Stimulated activated CD8-positive, alpha-beta memory T cell treated with anti-CD3 and anti-CD28 coated beads, Interleukin-15, amount 100 ng/mL, for 1 hour (primary cell): Measurements from ENCODE around the gene CDKAL1.

ENCODE experiments used
- DNase-seq: peaks from one replicate; pipeline ENCODE4 v3.0.0-alpha.2; 2020; ENCODE audit warnings: low read depth

Gene CDKAL1

DNA sequence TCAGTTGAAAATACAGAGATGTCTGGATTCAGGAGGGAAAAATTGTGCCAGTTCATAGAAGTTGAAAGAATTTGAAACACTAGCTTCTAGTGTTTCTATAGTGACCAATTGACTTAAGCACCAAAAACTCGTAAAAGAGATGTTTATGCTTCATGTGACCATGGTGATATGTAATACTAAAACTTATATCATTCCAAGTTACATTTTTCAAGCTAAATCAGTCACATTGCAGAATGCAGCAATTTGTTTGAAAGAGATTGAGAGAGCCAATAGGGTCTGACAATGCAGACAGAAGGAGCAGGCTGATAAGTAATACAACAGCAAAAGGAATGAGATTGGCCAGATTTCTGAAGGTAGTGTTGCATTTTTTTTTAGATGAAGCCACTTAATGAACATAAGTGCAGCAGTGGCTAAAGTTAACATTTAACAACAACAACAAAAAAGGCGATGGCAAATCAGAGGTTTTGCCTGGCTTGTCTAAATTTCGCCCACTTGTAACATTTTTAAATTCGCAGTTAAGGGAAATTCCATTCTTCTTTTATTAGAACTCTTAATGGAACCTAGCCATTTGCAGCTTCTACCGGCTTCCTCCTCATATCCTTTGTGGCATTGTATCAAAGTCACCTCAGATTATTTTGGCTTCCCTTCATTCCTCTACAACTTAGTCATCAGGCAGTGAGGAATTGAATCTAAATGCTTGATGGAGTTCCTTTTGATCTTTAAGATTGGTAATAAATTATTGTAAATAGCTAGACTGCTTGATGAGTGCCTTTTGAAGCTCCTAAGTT, 575.3 kb downstream of the CDKAL1 start:
- DNase-seq = no peak

DNA sequence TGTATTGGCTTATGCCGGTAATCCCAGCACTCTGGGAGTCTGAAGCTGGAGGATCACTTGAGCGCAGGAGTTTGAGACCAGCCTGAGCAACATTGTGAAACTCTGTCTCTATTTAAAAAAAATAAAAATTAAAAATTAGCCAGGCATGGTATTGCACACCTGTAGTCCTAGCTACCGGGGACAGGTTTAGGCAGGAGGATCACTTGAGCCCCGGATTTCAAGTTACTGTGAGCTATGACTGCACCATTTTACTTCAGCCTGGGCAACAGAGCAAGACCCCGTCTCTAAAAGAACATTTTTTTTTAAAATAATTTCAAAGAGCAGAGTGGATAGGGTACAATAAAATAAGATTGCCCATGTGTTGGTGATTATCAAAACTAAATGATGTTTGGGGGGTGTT, 576.4 kb downstream of the CDKAL1 start:
- DNase-seq = no peak

DNA sequence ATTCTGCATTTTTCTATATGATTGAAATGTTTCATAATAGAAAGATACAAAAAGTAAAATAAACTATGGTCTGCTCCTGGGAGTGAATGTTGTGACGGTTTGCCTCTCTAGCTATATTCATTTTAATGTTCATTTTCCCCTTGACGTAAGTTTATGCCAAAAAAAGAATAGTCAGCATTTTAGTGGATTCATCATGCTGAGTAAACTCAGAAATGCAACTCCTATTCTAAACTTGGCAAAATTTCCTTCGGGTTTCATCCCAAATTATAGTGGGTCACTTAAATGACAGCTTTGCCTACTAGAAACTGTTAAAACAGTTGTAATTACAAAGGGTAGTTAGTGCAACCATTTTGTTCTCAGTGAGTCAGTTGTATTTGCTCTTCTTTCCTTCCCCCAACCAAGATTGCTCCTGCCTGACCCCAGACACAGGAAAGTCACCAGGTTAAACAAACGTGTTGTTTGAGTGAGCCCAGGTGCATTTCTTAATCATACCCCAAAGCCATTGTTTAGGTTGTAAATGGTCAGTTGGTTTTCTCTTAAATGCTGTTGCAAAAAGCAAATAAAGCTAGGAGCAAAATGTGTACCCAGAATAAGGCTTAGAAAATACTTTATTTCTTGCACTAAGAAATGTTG, 577.0 kb downstream of the CDKAL1 start:
- no peak for DNase-seq

DNA sequence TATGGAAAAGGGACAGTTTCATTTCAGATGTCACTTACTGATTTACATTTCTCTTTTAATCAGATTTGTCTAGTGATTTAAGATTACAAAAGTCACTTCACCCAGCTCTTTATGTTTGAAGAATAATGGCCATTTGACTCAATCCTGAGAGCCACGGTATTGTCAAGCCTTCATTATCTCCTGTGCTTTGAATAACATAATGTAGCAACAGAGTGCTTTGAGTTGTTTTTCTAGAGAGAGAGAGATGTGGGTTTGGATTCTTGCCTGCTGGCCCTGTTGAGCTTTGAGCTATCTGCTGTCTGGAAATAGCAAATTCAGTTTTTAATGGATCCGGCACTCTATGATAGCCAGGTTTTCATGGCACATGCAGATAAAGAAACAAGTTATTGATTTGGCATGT, 580.9 kb downstream of the CDKAL1 start:
- no peak for DNase-seq

DNA sequence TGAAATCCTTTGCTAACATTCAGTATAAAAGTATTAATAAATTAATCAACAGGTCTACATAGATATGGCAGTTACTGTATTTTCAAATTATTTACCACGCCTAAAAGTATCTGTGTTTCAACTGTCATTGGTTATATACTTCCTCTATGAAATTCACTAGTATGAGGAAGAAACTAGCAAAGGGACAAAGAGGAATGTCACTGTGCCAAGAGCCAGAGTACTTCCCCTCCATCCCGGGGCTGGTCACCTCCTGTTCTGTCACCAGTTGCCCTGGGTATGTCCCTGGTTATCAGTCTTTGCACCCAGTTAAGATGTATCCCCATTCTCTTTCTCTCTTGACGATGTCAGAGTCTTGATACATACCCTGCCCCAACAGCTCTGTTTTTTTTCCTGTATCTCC, 582.5 kb downstream of the CDKAL1 start:
- no peak for DNase-seq

DNA sequence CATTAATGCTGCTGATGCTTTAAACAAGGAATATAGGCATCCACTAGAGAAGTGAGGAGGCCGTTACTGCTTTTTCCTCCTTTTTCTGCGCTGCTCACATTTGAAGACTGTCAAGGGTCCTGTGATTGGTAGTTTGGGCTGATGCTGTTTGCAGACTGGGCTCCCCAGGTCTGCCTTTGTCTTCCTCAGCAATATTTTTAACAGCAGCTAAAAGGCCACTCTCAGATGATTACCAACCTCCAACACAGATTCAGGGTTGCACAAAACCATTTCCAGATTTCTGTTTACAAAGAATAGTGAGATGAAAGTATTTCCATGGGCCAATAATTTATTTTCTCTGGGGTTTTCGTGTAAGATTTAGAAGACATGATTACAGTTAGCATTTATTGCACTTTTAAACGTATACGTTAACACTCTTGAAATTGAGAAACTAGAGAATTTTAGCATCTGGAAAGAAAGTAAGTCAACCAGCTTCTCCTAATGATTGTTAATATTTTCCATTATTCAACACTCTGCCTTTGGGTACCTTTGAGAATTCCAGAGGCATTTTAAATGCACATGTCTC, 584.0 kb downstream of the CDKAL1 start:
- DNase-seq = no peak

DNA sequence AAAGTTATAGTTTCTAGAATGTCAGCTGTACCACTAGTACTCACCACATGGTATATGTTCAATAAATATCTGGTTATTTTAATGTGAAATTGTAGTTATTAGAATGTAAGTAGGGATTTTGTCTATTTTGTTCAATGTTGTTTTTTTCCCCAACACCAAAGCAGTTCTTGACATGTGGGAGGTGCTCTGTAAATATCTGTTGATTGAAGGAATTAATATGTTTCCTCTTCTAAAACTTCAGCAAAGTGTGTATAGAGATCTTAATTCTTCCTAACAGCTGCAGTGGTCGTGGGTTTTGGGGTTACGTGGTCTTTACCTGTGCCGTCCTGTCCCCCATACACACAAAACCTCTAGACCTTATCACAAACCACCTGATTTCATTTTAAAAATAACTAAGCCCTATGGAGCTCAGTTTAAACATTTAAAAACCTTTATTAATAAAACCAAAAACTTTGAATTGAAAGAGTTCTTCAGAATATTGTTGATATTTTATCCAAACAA, 587.4 kb downstream of the CDKAL1 start:
- no peak for DNase-seq

DNA sequence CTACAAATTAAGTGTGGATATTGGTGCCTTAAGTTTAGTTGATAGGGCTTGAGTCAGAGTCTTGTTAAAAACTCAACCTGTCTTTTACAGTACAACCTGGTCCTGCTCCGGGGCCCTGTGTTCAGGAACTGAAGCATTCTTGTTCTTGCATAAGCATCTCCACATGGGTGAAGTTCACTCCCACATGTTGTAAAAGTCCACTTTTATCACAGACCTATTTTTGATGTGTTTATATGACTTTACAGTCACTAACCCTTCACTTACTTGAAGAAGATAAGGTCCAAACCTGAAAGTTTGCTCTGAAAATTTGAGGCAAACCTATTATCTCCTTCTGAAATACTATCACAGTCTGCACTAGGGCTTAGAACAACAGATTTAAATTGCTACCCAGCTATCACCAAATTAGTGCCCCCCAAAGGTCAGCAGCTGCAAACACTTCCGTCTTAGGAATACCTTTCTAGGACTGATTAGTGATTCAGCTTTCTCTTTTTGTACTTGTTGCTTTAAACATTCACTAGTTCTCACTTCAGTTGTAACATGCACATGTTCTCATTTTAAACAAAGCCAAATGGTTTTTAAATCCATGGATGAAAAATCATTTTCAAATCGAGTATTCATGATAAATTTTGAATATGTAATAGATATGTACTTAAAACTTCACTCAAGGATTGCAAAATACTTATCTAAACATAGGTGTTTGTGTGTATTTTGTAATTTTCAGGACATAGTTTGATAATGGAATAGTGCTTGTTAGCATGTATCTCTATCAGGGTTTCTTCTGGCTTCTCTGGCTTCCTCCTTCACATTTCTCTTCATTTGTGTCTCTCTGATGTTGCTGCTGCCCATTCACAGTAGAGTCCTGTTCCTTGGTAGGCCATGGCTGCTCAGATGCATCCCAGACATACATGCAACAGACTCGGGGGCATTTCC, 589.5 kb downstream of the CDKAL1 start:
- DNase-seq = no peak

DNA sequence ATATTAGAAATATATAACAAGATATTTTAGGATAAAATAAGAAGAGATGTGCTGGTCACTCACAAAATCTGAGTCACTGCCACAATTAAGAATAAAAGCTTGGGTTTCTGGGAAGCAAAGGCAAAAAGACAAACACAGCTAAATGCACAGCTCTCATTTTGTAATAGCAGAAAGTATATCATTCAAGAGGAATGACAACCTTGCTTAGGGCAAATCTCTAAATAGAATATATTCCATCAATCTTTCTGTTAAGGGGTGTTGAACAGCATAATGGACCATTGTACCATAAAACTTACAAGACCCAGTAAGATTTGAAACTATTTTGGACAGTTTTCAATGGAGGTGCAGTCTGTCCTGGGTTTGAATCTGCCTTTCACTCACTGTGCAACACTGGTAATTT, 594.3 kb downstream of the CDKAL1 start:
- no peak for DNase-seq

DNA sequence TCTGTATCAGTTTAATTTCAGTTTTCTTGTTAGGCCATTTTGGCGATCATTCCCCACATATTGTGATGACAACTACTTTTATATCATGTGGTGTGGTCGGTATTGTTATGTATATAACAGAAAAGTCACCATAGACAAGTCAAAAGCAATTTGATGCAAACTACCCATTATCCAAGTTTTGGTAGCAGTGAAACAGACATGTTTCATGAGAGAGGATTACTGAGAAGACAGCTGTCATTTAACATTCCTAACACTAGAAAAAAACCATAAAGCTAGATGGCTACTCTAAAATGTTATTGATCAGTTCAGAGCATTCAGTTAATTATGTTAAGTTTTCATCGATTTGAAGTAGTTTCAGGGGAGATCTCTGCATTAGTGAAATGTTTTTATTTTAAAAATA, 597.1 kb downstream of the CDKAL1 start:
- no peak for DNase-seq

DNA sequence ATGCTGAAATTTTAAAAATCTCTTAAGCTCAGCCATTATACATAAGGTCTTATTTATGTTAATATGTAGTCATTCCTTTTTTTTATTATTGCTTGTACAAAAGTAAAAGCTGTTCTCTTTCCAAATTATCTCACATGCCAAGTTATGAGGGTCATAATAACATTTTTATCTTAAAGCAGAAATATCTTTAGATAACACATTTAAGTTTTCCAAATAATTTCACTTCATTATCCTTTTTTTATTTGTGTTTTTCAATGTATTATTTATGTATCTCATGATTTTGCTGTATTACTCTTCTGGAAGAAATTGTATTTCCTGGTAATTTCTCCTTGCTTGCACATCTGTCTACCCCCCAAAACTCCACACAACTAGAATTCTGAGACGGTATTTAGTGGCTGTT, 598.2 kb downstream of the CDKAL1 start:
- DNase-seq = no peak

DNA sequence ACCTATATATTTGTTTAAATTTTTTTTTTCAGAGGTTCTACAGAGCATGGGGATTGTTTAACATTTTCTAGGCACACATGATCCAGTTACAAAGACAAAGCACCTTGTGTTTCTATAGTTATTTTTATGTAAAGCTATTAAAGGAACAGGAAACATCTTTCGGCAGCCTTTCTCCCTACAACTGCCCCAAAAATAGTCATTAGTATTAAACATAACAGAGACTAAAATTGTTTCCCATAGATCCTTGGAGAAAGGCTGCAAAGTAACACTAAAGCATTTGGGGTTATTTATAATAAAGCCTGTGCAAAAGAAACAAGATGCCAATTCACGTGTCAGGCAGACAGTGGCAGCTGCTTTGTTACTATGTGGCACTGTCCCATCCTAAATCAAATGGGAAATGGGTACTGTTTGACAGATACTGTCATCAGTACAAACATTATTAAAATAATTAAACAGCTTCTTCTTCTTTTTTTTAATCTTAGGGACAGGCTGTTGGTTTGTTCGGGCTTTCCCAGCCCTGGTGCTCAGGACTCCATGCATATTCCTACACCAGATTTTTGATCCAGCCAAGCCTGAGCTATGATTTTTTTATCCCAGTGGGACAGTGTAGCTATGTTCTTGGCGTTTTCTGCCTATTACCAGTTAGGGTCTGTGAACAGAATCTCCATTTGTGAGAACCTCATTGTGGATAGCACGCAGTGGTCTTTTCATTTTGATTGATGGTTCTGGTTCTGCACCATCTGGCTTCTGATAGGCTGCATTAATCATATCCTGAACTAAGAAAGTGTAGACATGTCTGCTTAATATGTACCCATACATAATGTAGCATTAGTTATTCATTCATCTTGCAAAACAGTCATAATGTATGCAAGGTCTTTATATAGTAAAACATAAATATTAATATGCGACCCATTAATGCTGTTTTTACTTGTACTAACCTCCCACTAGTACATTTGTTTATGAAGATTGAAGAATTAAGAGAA, 598.9 kb downstream of the CDKAL1 start:
- DNase-seq = no peak

DNA sequence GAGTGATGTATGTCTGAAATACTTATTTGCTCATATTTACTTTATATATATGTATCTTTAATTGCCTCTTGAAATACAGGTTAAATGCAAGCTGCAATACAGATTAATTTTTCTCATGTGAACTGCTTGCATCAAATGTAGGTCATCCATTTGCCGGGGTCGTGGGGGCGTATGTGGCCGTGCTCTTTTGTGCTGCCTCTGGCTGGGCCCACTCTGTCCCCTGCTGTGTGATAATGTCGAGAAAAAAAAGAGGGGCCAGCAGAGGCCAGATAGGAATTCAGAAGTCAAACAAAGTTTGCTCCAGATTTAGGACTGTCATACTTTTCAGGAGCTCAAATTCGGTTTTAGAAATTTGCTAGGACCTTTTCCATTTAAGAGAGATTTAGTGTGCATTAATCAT, 599.6 kb downstream of the CDKAL1 start:
- no peak for DNase-seq

DNA sequence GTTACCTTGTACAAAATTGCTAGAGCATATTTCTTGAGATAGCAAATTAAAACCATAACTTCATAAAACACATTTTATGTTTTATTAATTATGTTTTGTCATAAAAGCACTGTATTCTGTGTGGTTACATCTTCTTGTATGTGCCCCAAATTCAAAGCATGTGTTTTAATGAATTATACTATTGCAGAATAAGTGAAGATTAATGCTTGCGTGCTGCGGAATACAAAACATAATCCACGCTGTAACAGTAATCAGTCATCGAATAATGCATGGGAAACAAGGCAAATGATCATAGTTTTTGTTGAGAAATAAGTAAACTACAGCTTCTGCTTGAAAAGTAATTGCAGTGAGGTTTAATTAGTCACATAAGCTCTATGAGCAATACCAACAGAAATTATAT, 600.1 kb downstream of the CDKAL1 start:
- no peak for DNase-seq

DNA sequence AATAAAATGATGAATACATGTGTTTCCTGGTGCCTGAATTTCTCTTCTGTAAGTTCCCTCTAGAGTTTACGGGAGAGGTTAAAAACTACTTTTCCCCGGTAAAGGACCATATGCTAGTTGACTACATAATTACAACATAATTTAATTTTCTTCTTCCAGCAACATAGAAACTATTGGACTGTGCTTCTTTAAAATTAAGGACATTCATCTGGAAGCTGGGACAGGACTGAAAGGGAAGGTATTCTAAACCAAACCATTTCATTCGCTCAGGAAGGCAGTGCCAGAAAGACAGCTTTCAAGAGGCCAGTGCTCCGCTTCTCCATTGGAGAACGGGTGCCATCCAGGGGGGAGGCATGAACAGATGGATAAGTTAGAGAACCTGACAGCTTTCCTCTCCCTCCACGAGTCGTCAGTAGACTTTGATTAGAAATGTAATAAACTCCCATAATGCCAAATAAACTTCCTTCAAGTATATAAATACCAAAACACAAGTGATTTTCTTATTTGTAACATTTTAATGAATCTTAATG, 601.3 kb downstream of the CDKAL1 start:
- no peak for DNase-seq

DNA sequence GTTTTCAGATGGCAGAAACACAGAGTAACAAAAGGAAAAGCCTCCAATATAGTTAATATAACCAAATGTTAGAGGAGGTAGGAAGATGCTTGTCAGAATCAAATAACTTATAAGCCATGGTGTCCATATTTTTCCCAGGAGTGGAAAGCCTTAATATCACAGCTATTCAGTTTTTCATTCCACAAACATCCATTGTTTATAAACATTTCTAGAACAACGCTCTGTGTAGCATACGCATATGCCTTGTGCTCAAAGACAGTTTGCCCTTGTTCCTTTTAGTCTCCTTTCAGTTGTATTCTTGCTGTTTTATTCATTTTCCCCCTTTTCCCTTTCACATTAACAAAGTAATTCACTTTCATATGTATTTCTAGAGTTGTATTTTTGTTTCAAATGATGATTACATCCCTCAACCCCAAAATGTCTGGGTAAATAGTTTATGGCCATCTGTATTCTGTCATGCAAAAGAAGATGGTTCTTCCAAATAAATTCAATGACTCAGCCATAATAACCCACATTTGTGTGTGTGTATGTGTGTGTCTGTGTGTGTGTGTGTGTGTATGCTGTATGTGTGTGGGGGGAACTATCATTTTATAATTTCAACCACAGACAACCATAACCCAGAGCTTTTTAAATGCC, 603.6 kb downstream of the CDKAL1 start:
- DNase-seq = no peak

DNA sequence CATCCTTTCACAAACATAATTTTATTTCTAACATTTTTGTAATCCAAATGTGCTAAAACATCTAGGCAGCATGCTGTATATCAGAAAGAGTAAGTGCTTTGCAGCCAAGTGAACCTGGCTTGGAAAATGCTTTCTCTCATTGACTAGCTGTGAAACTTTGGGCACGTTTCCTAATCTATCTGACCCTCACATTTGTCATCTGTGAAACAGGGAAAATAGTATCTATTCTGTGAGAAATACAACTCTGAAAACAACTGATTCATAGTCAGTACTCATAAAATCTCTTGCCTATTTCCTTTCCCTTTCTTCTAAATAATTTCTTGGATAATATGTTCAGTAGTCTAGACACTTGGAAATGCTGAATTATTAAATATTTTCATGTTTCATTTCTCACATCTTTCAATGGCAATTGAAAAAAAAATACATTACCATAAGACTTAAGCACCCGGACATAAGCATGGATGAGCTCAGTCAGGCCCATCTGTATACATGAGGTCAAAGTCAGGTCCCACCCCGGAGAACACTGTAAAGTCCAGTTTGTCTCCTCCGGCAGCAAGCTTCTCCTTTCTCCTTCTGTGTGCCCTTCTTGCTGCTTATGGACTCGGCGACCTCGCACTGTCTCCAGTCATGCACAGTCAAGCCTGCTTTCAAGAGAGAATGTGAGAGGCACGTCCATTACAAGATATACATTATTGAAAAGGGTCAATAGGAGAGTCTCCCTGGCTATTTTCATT, 604.2 kb downstream of the CDKAL1 start:
- no peak for DNase-seq

DNA sequence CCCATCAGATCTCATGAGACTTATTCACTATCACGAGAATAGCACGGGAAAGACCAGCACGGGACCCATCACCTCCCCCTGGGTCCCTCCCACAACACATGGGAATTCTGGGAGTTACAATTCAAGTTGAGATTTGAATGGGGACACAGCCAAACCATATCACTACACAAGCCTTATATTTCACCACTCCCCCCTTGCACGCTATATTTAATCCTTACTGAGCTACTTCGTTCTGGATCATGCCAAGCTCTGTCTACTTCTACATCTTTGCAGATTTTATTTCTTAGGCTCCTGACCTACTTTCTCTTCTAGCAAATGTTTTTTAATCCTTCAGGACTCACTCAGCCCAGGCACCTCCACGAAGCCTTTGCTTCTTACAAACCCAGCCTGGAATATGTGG, 606.7 kb downstream of the CDKAL1 start:
- no peak for DNase-seq

DNA sequence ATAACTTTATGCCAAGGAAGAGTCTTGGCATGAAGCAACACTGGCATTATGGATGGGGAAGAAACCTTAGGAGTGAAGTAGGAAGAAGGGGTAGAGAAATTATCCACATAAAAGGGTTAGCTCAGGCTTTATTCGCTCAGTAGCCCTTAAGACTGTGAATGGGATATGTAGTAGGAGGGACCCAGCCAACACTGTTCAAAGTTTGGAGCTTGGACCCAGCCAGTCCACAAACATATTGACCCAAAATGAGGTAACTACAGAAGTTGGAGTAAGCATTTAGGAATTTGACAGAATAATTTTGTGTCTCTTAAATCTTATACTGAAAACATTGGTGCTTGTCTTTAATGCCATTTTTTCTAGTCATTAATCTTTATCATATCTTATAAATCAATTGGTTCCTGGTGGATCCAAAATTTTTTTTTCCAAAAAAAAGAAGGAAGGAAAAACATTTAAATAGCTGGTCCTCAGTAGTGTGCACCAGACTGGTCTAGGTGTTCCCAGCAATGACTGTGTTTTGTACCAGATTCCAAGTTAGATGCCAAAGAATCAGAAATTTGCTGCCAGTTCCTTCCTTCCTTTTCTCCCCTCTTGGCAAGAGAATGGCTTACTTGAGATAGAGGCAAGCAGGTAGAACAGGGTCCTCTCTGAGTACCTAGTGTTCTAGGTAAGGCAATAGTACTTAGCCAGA, 607.5 kb downstream of the CDKAL1 start:
- DNase-seq = no peak
